IPS-NIHi11 (cell line): ENCODE measurements around the gene GREM2.

Source experiments
- DNase-seq: peaks from one replicate; pipeline ENCODE4 v3.0.0; 2012; ENCODE audit warnings: mixed read lengths, low spot score

GREM2 gene

GRCh38 chr1:240610636-240611035 is 1.3 kb downstream of the GREM2 start:
- DNase-seq = no peak

GRCh38 chr1:240609527-240610060 is 2.4 kb downstream of the GREM2 start:
- DNase-seq = no peak

GRCh38 chr1:240608707-240609106 is 3.2 kb downstream of the GREM2 start:
- peak; percentile 29 for DNase-seq

GRCh38 chr1:240607006-240607405 is 4.9 kb downstream of the GREM2 start:
- no peak for DNase-seq

- no peak for DNase-seq
These were observed 9.8 kb downstream of the GREM2 start for GRCh38 chr1:240602189-240602588.

- DNase-seq = no peak
These were observed 12.1 kb downstream of the GREM2 start for GRCh38 chr1:240599830-240600229.

- no peak for DNase-seq
These were observed 12.7 kb downstream of the GREM2 start for GRCh38 chr1:240599299-240599698.

- no peak for DNase-seq
These were observed 13.5 kb downstream of the GREM2 start for GRCh38 chr1:240598216-240599001.

- no peak for DNase-seq
These were observed 14.7 kb downstream of the GREM2 start for GRCh38 chr1:240597153-240597745.

GRCh38 chr1:240595476-240595875 is 16.5 kb downstream of the GREM2 start:
- DNase-seq = no peak

GRCh38 chr1:240591564-240591963 is 20.4 kb downstream of the GREM2 start:
- no peak for DNase-seq

GRCh38 chr1:240591078-240591477 is 20.9 kb downstream of the GREM2 start:
- no peak for DNase-seq

- no peak for DNase-seq
These were observed 22.3 kb downstream of the GREM2 start for GRCh38 chr1:240589585-240590110.

GRCh38 chr1:240586006-240586405 is 25.9 kb downstream of the GREM2 start:
- no peak for DNase-seq

GRCh38 chr1:240582953-240583352 is 29.0 kb downstream of the GREM2 start:
- no peak for DNase-seq

- DNase-seq = no peak
These were observed 32.4 kb downstream of the GREM2 start for GRCh38 chr1:240579511-240579910.

- no peak for DNase-seq
These were observed 34.9 kb downstream of the GREM2 start for GRCh38 chr1:240577095-240577494.

GRCh38 chr1:240575981-240576662 is 35.8 kb downstream of the GREM2 start:
- DNase-seq = no peak

GRCh38 chr1:240572328-240572727 is 39.6 kb downstream of the GREM2 start:
- no peak for DNase-seq

GRCh38 chr1:240571782-240572181 is 40.2 kb downstream of the GREM2 start:
- no peak for DNase-seq

- no peak for DNase-seq
These were observed 44.9 kb downstream of the GREM2 start for GRCh38 chr1:240567066-240567465.

GRCh38 chr1:240562779-240563178 is 49.2 kb downstream of the GREM2 start:
- DNase-seq = no peak
